AG09309 (cell line): ENCODE results near the gene ADGRD2.

ENCODE experiments used
- DNase-seq: peaks from one replicate; pipeline ENCODE4 v3.0.0-alpha.2; 2010; ENCODE audit warnings: low read depth
- H3K4me3 ChIP-seq: 2 replicates; pipeline ENCODE4 v1.5.1; 2011; ENCODE audit warnings: mild to moderate bottlenecking, low read depth, low read length, moderate library complexity; ENCODE audit not compliant: control insufficient read depth
- CTCF ChIP-seq: IDR thresholded peaks from 2 replicates; pipeline ENCODE4 v1.5.1; 2011; ENCODE audit warnings: mild to moderate bottlenecking, low read depth, low read length, inconsistent platforms; ENCODE audit not compliant: insufficient read depth, control insufficient read depth; ENCODE audit errors: missing control alignments

The ADGRD2 gene

GRCh38 chr9:124437086-124437485 is 13.2 kb upstream of the ADGRD2 start:
- DNase-seq = no peak
- TF ChIP-seq CTCF = no peak
- no peak overlapping the region for H3K4me3 ChIP-seq

- no peak for TF ChIP-seq CTCF
- no peak for DNase-seq
- no peak overlapping the region for H3K4me3 ChIP-seq
These were observed 12.2 kb upstream of the ADGRD2 start for GRCh38 chr9:124438091-124438490.

DNA sequence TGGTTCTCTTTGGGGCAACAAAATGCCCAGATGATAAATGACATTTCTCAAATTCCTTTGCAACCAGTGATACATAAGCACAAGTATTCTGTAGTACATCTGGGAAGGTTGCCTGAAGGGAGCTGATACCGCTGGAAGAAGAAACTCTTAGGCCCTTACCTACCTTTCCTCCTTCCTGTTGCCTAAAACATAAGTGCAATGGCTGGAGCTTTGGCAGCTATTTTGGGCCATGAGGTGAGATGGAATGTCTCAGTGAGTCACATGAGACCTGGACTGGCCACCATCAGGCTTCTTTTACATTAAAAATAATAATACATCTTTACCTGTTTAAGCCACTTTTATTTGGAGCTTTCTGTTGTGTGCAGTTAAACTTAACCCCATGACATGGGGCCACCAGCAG is 11.2 kb upstream of the ADGRD2 start:
- no peak for DNase-seq
- no peak overlapping the region for H3K4me3 ChIP-seq
- no peak for TF ChIP-seq CTCF

DNA sequence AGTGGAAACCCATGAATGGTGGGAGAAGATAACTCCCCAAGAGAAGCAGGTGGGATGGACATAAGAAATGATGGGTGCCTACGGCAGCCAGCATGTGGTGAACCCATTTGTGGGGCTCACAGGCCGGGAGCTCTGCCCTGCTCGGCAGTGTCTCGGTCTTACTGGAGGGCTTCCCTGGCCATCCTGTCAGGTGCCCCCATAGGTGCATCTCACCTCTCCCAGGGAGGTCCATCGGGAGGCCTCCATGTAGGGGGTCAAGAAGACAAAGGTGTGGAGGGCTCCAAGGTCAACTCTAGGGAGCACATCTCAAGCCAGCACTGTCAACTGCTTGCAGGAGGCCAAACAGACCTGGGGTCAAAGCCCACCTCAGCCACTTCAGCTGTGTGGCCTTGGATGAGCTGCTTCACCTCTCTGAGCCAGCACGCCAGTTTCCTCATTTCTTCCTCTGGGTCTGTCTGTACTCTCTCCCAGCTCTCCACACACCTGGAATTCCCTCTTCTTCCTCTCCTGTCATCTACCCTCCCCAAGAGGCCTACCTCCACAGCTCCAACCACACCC is 10.5 kb upstream of the ADGRD2 start:
- no peak for TF ChIP-seq CTCF
- DNase-seq = no peak

GRCh38 chr9:124440786-124441185 is 9.5 kb upstream of the ADGRD2 start:
- no peak overlapping the region for H3K4me3 ChIP-seq
- DNase-seq = no peak
- no peak for TF ChIP-seq CTCF

More for the DNA sequence above, 10.5 kb upstream of the ADGRD2 start:
- H3K4me3 ChIP-seq = no peak overlapping the region

DNA sequence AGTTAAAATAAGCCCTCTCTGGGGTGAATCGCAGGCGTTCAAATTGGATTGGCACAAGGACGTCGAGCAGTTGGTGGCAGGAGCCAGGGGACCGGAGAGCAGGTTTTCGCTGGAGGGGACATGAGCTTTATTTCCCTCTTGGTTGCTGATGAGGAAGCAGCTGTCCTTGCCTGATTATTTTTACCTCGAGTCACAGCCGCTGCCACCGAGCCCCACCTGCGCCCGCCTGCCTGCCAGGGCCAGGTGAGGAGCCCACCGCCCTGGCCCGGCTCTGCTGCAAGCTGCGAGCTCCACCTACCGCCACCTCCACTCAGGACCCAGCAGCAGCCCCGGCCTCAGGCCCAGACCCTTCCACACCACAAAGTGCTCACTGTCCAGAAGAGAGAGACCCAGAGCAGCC is 9.0 kb upstream of the ADGRD2 start:
- H3K4me3 ChIP-seq = no peak overlapping the region
- no peak for DNase-seq
- no peak for TF ChIP-seq CTCF

GRCh38 chr9:124442379-124442778 is 7.9 kb upstream of the ADGRD2 start:
- DNase-seq = no peak
- no peak for TF ChIP-seq CTCF
- no peak overlapping the region for H3K4me3 ChIP-seq
